Vagina (tissue), 2 donors: Measurements from ENCODE around the gene LRRIQ4.

Experiments
- POLR2AphosphoS5 ChIP-seq, 2 donors: sonication (generic); formaldehyde crosslinking; IDR thresholded peaks; one replicate each; pipeline ENCODE4 v1.9.0; 2017; ENCODE audit warnings: antibody characterized with exemption in 2 of 2, mild to moderate bottlenecking in 2 of 2, low read depth in 1 of 2; ENCODE audit not compliant: insufficient read depth in 1 of 2
- TF ChIP-seq, protein P1 (sequence below), 3 experiments: fragments of 450-650 bp in 2 of 3; fragments of 200-600 bp in 1 of 3; sonication (generic) in 1 of 3; IDR thresholded peaks; one replicate each; pipeline ENCODE4 v1.5.1; 2017 to 2019; ENCODE audit warnings: antibody characterized with exemption in 3 of 3, mild to moderate bottlenecking in 2 of 3, moderate library complexity in 2 of 3

DNA sequence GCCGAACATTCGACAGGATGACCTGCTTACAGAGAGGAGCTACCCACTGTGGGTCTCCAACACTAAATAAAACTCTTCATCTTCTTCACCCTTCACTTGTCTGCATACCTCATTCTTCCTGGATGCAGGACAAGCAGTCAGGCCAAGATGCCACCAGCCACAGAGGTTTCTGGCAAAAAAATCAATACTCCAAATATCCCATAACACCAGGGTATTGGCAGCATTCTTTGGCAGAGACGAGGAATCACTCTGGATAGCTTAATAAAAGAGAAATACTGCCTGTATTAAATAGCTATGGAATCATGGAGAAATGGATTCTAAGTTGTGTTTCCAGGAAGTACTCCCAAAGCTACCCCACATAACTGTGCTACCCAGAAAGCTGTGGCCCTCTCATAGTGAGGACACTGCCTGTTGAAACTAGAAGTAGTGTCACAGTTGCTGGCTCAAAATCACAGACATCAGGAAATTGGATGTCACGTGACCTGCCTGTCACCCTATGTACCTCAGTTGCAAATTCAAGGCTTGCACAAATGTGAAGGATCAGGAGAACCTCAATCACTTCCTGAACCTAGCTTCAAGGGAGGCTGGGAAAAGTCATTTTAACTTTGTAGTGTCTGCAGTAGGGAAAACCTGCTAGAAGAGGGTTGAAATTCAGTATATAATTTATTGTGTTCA lies 68.0 kb downstream of the LRRIQ4 start:
- no peak for TF ChIP-seq POLR2AphosphoS5 (IDR thresholded peaks at IDR 0.05; ENCODE audit: insufficient read depth in 1 of 2, low read depth in 1 of 2)
- TF ChIP-seq, protein P1, sequence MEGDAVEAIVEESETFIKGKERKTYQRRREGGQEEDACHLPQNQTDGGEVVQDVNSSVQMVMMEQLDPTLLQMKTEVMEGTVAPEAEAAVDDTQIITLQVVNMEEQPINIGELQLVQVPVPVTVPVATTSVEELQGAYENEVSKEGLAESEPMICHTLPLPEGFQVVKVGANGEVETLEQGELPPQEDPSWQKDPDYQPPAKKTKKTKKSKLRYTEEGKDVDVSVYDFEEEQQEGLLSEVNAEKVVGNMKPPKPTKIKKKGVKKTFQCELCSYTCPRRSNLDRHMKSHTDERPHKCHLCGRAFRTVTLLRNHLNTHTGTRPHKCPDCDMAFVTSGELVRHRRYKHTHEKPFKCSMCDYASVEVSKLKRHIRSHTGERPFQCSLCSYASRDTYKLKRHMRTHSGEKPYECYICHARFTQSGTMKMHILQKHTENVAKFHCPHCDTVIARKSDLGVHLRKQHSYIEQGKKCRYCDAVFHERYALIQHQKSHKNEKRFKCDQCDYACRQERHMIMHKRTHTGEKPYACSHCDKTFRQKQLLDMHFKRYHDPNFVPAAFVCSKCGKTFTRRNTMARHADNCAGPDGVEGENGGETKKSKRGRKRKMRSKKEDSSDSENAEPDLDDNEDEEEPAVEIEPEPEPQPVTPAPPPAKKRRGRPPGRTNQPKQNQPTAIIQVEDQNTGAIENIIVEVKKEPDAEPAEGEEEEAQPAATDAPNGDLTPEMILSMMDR (IDR thresholded peaks at IDR 0.05): no peak
